HepG2 (cell line): ENCODE results near the gene RNF182. TPM values are rescaled to one million over a fixed set of nuclear protein-coding genes. Genes with fewer than 3 reads are reported as not detected.

ENCODE experiments used
- ATF1 ChIP-seq: IDR thresholded peaks from 2 replicates; pipeline ENCODE4 v1.6.1; 2016; ENCODE audit warnings: mild to moderate bottlenecking, control low read depth
- NFKB2 ChIP-seq: sonication (generic); formaldehyde crosslinking; IDR thresholded peaks from 2 replicates; pipeline ENCODE4 v1.4.0; 2020; ENCODE audit warnings: missing genetic modification reagents, borderline replicate concordance
- SALL1 ChIP-seq: sonication (generic); formaldehyde crosslinking; IDR thresholded peaks from 2 replicates; pipeline ENCODE4 v1.8.0; 2022; ENCODE audit warnings: mild to moderate bottlenecking, missing genetic modification reagents
- SATB2 ChIP-seq: sonication (generic); formaldehyde crosslinking; IDR thresholded peaks from 2 replicates; pipeline ENCODE4 v1.5.0; 2020; ENCODE audit warnings: missing genetic modification reagents
- polyA plus RNA-seq, 8 experiments: library from polyadenylated mRNA; depleted of rRNA in 3 of 8; stranded (reverse) in 7 of 8; unstranded in 1 of 8; fragments of >200 nt; fragmentation: Illumina TruSeq in 4 of 8; extraction: Trizol in 4 of 8; gene quantifications; 2 replicates each; pipeline versions ENCODE4 v1.2.1 to v1.2.3, GENCODE V29; 2011 to 2016; ENCODE audit warnings: low read depth in 4 of 8, missing spikeins in 1 of 8, mixed read lengths in 1 of 8; ENCODE audit not compliant: insufficient read depth in 1 of 8
- total RNA-seq, 5 experiments: library from RNA; depleted of rRNA; stranded (reverse); fragments of >200 nt; fragmentation: Illumina TruSeq; extraction: Trizol; gene quantifications; 2 replicates each; pipeline ENCODE4 v1.2.3, GENCODE V29; 2016; ENCODE audit warnings: low read depth in 1 of 5
- TF ChIP-seq, protein P1 (sequence below), 2 experiments: sonication (generic) in 1 of 2; formaldehyde crosslinking in 1 of 2; IDR thresholded peaks; 2 replicates each; pipeline versions ENCODE4 v1.6.1 to v1.9.0; 2014 to 2022; ENCODE audit warnings: antibody characterized with exemption in 1 of 2, borderline replicate concordance in 1 of 2, inconsistent platforms in 1 of 2, low read depth in 1 of 2, missing genetic modification reagents in 1 of 2
- TF ChIP-seq, protein P2 (sequence below): sonication (generic); formaldehyde crosslinking; IDR thresholded peaks from 2 replicates; pipeline ENCODE4 v1.4.0; 2020; ENCODE audit warnings: mild to moderate bottlenecking, missing genetic modification reagents

RNF182 gene
- total and polyA plus RNA-seq, 2 of the 13 experiments (the other 11 are each of a cell fraction or from before 2014, with no cell fraction given): not detected

DNA sequence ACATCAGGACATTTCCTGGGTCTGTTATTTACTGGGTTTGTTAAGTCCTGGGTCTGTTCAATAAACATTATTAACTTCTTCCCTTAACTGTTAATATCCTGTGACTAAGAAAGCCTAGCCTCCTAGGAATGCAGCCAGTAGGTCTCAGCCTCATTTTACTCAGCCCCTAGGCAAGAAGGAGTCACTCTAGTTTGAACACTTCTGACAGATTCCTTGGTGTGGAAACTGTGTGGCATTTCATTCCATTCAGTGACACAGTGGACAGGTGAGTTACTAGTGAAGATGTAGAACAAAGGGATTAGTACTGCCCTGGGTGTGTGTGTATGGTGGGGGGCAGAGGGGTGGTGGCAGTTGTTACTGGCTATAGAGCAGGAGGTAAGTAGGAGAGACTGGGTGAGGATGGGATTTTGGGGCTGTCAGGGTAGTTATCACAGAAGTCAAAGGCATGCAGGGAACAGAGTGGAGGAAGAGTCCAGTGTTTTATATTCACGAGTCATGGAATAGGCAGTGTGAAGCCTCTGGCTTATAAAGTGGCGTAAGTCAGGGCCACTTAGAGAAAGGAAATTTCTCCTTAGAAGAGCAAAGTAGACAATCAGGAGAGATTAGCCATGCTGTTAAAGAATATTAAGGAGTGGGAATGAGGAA is 28.4 kb downstream of the RNF182 start (continued):
- TF ChIP-seq, protein P1, sequence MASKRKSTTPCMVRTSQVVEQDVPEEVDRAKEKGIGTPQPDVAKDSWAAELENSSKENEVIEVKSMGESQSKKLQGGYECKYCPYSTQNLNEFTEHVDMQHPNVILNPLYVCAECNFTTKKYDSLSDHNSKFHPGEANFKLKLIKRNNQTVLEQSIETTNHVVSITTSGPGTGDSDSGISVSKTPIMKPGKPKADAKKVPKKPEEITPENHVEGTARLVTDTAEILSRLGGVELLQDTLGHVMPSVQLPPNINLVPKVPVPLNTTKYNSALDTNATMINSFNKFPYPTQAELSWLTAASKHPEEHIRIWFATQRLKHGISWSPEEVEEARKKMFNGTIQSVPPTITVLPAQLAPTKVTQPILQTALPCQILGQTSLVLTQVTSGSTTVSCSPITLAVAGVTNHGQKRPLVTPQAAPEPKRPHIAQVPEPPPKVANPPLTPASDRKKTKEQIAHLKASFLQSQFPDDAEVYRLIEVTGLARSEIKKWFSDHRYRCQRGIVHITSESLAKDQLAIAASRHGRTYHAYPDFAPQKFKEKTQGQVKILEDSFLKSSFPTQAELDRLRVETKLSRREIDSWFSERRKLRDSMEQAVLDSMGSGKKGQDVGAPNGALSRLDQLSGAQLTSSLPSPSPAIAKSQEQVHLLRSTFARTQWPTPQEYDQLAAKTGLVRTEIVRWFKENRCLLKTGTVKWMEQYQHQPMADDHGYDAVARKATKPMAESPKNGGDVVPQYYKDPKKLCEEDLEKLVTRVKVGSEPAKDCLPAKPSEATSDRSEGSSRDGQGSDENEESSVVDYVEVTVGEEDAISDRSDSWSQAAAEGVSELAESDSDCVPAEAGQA (IDR thresholded peaks at IDR 0.05; ENCODE audit: low read depth): no peak
- TF ChIP-seq, protein P1 (CRISPR knock-in tag; IDR thresholded peaks at IDR 0.05; ENCODE audit: borderline replicate concordance): no peak
- TF ChIP-seq SATB2 (CRISPR knock-in tag) (no peak), ATF1 (no peak), SALL1 (CRISPR knock-in tag) (no peak), NFKB2 (CRISPR knock-in tag) (no peak)
- TF ChIP-seq, protein P2, sequence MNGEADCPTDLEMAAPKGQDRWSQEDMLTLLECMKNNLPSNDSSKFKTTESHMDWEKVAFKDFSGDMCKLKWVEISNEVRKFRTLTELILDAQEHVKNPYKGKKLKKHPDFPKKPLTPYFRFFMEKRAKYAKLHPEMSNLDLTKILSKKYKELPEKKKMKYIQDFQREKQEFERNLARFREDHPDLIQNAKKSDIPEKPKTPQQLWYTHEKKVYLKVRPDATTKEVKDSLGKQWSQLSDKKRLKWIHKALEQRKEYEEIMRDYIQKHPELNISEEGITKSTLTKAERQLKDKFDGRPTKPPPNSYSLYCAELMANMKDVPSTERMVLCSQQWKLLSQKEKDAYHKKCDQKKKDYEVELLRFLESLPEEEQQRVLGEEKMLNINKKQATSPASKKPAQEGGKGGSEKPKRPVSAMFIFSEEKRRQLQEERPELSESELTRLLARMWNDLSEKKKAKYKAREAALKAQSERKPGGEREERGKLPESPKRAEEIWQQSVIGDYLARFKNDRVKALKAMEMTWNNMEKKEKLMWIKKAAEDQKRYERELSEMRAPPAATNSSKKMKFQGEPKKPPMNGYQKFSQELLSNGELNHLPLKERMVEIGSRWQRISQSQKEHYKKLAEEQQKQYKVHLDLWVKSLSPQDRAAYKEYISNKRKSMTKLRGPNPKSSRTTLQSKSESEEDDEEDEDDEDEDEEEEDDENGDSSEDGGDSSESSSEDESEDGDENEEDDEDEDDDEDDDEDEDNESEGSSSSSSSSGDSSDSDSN (CRISPR knock-in tag): no peak
